GM12892 (cell line): ENCODE results near the gene ZSCAN2.

Experiments used
- POLR2A ChIP-seq: IDR thresholded peaks from 2 replicates; pipeline ENCODE4 v1.6.1; 2011; ENCODE audit warnings: low read depth, low read length, control low read depth
- TAF1 ChIP-seq: IDR thresholded peaks from 2 replicates; pipeline ENCODE4 v1.6.1; 2011; ENCODE audit warnings: low read depth, mild to moderate bottlenecking, control low read depth, low read length, borderline replicate concordance

DNA sequence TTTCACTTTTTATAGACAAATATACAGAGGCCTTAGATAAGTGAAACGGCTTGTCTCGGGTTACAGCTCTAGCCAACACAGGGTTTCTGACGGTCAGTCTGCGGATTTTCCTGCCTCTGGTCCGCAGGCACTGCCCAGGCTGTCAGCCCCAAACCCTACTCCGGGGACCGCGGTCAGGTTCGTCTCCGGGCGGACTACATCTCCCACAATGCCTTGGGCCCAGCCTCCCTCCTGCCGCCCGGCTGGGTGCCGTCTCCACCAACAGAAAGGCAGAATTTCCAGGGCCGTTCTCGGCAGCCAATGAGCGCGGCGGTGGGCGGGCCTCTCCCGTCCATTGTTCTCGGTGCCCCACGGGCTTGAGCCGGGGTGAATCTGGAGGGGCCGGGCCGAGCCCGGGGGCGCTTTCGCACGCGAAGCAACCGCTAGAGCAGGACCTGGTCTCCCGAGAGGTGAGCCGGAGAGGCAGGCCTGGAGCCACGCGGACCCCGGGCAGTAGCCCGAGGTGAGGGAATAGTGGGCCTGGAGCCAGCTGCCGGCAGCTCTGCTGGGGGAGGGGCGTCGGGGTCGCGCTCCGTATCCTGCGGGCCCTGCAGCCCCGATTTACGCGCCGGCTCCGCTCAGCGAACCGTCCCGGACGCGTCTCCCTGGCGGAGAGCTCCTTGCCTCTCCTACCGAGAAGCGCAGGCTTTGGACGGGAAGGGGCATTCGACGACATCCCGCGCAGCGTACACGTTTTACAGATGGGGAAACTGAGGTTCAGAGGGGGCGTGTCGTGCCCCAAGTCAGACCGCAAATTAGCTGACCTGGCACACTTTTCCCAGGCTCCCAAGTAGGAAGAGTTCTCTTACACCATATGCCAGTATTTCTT, at the start of gene ZSCAN2:
- TF ChIP-seq POLR2A (peak; percentile 50; the same call in 1 of the 2 replicates), TAF1 (no peak; the same call in 1 of the 2 replicates)
